T follicular helper cell (primary cell): Measurements from ENCODE around the gene STK17B.
"Not testable (repeated sequence)": the region's sequence is repeated elsewhere in the genome, so short reads cannot be mapped to it uniquely, and the experiment has no call there.

ENCODE experiments used
- DNase-seq: peaks from one replicate; pipeline ENCODE4 v3.0.0-alpha.2; 2020; ENCODE audit warnings: low read depth

Gene STK17B

DNA sequence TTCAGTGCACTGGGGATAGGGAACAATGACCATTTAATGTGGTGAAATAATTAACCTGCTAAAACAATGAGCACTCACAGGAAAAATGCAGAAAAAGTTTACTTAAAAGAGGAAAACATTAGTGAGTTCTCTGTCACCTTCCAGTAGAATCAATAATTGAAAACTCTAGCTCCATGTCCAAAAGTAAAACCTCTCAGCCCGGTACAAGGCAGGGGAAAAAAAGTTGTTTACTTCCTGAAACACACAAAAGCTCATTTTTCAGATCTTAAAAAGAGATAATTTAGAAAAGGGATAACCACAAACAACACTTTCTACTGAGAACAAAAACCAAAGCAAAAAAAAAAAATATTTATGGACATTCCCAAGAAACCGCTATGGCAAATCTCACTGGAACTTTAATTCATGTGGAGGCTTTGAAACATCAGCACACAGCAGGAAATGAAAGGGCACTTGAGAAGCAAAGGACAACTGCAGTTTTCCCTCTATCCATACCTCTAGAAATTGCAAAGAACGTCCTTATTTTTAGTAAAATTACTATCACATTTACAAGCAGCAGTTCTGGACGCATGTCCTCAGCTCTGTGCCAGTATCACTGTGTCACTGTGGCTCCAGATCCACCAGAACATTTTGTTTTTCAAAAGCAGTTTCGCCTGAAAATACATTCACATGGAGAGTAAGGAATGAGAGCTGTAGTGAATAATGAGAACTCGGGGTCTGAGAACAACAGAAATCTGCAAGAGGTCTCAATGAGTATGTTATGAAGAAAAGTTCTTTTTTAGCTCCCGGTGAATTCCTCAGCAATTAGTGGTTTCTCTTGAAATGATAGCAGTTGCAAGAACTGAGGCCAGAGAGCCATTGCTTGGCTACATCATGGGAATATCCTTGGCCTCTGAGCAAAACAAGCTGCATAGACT is 58.1 kb downstream of the STK17B start:
- DNase-seq, result no peak

DNA sequence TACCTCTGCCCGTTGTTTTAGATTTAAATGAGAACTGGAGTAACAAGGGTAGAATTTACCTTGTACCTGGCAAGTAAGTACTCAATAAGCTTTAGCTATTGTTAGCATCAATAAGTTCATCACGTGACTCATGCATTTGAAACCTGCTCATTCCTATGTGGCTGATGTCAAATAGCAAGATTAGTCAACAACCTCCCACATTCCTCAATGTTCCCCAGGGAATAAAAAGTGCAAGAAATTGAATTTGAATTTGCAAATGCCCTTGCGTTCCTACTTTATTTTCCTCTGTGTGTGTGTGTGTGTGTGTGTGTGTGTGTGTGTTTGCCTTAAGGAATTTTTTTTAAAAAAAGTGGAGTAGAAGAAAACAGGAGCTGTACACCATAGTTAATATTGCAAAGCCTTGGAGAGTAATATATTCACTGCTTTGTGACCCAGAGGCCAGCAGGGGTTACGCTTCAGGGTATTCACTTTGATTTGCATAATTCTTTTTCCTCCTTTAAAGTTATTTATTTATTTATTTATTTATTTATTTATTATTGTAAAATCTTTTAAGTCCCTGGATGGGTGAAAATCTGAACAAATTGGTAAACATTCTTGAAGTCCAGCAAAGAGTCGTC is 58.9 kb downstream of the STK17B start:
- DNase-seq, result no peak

DNA sequence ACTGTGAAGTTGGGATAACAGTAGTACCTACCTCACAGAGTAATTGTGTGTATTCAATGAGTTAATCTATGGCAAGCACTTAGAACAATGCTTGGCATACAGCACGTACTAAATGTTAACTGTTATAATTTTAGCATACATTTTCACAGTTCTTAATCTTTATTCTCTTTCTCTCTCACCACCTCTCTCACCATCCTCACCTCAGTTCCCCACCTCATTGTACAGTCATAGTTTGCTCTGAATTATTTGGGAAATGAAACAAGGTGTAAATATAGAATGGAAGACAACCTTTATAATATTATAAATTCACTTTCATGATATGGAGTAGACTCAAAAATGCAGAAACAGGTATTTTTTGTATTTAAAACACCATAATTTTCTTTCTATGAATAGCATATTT is 62.8 kb downstream of the STK17B start:
- DNase-seq, result no peak

- DNase-seq, result no peak
Measured at GRCh38 chr2:196105951-196106350, 65.4 kb downstream of the STK17B start.

DNA sequence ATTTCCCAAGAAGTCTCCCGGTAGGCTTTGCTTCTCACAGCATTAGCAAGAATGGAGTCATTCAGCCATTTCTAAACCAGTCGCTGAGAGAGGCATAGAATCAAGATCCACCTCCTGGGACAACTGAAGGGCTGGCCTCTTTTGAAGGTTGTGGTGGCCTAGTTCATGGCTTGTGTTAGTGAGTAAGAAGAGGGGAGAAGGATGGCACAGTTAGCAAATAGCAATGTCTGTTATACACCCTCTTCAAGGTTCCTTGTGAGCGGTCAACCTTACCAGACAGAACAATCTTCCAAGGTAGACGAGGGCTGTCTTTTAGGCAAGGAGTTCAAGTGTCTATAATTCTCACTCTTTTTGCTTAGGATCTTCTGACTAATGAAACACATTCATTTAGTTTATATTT is 67.3 kb downstream of the STK17B start:
- DNase-seq, result no peak

DNA sequence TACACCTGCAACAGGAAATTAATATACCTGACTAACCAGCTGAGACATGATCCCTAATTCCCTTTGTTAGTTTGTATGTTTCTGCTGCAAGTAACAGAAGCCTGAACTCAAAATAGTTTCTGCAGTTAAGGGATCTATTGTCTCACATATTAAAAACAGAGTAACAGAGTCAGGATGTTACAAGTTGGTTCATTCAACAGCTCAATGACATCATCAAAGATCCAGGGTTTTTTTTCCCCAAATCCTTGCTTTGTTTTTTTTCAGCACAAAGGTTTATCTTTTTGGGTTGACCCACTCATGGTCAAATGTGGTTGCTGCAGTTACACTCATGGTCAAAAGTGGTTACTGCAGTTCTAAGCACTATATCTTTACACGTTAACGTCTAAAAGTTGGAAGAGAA is 67.8 kb downstream of the STK17B start:
- no peak for DNase-seq

GRCh38 chr2:196101325-196101991 is 69.9 kb downstream of the STK17B start:
- no peak for DNase-seq

- no peak for DNase-seq
Measured at GRCh38 chr2:196099916-196100315, 71.5 kb downstream of the STK17B start.

GRCh38 chr2:196097864-196098660 is 73.3 kb downstream of the STK17B start:
- DNase-seq, result no peak

GRCh38 chr2:196096982-196097745 is 74.2 kb downstream of the STK17B start:
- DNase-seq, result no peak

- no peak for DNase-seq
Measured at GRCh38 chr2:196096264-196096663, 75.1 kb downstream of the STK17B start.

DNA sequence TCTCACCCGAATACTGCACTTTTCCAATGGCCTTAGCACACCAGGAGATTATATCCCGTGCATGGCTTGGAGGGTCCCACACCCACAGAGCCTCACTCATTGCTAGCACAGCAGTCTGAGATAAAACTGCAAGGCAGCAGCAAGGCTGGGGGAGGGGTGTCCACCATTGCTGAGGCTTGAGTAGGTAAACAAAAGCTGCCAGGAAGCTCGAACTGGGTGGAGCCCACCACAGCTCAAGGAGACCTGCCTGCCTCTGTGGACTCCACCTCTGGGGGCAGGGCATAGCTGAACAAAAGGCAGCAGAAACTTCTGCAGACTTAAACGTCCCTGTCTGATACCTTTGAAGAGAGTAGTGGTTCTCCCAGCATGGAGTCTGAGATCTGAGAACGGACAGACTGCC is 81.9 kb downstream of the STK17B start:
- DNase-seq, result not testable (repeated sequence)

DNA sequence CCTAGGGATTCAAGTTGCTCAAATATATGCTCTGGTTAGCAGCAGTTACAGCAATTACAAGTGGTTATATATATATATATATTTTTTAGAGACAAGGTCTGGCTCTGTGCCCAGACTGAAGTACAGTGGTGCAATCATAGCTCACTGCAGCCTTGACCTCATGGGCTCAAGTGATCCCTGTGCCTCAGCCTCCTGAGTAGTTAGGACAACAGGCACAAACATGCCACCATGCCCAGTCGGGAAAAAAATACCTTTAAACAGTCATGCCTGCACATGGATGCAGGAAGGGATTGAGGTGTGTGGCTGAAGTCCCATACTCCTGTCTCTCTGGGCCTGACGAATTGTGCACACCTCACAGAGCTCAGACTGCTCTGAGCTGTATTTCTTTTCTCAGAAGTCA is 83.2 kb downstream of the STK17B start:
- DNase-seq, result no peak

DNA sequence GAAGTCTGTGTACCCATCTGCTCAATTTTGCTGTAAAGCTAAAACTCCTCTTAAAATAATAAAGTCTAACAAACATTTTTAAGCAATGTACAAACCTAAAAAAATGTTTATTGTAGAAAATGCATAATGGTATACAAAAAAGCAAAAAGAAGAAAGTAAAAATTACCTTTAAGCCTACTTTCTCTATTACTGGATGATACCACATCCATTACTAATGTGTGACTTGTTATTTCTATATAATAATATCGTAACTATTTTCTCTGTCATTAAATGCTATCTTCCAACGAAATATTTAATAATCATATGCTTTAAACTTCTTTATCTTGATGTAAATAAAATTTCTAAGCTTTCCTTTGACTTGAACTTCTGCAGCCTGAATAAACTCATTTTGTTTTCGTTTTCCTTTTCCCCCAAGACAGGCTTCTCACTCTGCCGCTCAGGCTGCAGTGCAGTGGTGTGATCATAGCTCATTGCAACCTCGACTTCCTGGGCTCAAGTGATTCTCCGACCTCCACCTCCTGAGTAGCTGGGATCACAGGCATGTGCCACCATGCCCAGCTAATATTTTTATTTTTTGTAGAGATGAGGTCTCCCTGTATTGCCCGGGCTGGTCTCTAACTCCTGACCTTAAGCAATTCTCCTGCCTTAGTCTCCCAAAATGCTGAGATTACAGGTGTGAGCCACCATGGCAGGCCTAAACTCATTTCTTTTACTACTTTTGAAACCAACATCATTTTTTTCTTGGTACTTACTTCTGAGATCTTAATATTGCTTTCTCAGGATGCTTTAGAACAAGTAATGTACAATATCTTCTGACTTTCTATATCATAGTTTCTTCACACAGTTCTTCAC is 84.6 kb downstream of the STK17B start:
- DNase-seq, result no peak

- no peak for DNase-seq
Measured at GRCh38 chr2:196083601-196084000, 87.8 kb downstream of the STK17B start.
